Measurements from ENCODE around the gene SLC36A4. TPM values are rescaled to one million over a fixed set of nuclear protein-coding genes. Genes with fewer than 3 reads are reported as not detected.

The SLC36A4 gene
- total and polyA plus RNA-seq, 2 donors (not counting 1 experiment from before 2014, with no cell fraction given), result 7.3 to 22.7 TPM

DNA sequence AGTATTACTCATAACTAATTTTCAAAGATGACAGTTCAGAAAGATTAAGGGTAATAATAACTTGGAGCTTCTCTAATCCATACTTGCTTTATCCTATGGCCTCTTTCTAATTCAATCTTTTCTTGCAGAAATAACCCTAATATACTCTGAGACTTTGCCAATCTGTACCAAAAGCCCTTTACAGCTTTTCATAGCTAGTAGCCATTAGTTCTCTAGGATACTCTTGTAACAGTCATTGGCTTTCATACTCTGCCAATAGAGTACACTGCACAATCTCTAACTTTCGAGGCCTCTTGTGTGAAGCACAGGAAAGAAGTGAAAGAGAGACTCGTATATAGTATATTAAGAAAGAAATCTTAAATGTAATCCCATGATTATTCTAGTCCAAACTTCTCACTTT is 38.1 kb downstream of the SLC36A4 start:
- Histone ChIP-seq H3K27me3 (ENCODE audit: control insufficient read depth, insufficient read depth, low read length) (no peaks in the 10 kb centered on the region), H3K27ac (ENCODE audit: insufficient read depth, low read length) (no peak overlapping the region), H3K4me1 (ENCODE audit: control insufficient read depth, extremely low read depth, insufficient read depth, low read length) (no peaks in the 10 kb centered on the region), H3K4me3 (replicated peaks in 1 of 4; ENCODE audit: control extremely low read depth in 1 of 4, insufficient read depth in 1 of 4, low read depth in 3 of 4, low read length in 4 of 4) (no peak overlapping the region), H3K9ac (ENCODE audit: insufficient read depth, low read length) (no peak overlapping the region), H2AFZ (ENCODE audit: low read length) (no peak overlapping the region), H3K79me2 (ENCODE audit: control insufficient read depth, insufficient read depth, low read length) (no peaks in the 10 kb centered on the region), H3K9me3 (ENCODE audit: control insufficient read depth, insufficient read depth, low read depth, low read length) (no peaks in the 10 kb centered on the region), H4K20me1 (ENCODE audit: control insufficient read depth, extremely low read depth, insufficient read depth, low read length) (no peaks in the 10 kb centered on the region), H3K36me3 (ENCODE audit: control insufficient read depth, insufficient read depth, low read length) (peaks cover 1% of the 10 kb centered on the region), H3K4me2 (ENCODE audit: extremely low read depth, insufficient read depth, low read length) (no peak overlapping the region)
- TF ChIP-seq, protein P1, sequence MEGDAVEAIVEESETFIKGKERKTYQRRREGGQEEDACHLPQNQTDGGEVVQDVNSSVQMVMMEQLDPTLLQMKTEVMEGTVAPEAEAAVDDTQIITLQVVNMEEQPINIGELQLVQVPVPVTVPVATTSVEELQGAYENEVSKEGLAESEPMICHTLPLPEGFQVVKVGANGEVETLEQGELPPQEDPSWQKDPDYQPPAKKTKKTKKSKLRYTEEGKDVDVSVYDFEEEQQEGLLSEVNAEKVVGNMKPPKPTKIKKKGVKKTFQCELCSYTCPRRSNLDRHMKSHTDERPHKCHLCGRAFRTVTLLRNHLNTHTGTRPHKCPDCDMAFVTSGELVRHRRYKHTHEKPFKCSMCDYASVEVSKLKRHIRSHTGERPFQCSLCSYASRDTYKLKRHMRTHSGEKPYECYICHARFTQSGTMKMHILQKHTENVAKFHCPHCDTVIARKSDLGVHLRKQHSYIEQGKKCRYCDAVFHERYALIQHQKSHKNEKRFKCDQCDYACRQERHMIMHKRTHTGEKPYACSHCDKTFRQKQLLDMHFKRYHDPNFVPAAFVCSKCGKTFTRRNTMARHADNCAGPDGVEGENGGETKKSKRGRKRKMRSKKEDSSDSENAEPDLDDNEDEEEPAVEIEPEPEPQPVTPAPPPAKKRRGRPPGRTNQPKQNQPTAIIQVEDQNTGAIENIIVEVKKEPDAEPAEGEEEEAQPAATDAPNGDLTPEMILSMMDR (conservative IDR thresholded peaks at IDR 0.05 in 1 of 2, IDR thresholded peaks at IDR 0.05 in 1 of 2; ENCODE audit: low read depth in 1 of 2, low read length in 2 of 2), result no peak
- TF ChIP-seq EZH2 (IDR thresholded peaks at IDR 0.05; ENCODE audit: low read length, missing control alignments), result no peak
- no peak for DNase-seq (ENCODE audit: low read depth in 2 of 2)

DNA sequence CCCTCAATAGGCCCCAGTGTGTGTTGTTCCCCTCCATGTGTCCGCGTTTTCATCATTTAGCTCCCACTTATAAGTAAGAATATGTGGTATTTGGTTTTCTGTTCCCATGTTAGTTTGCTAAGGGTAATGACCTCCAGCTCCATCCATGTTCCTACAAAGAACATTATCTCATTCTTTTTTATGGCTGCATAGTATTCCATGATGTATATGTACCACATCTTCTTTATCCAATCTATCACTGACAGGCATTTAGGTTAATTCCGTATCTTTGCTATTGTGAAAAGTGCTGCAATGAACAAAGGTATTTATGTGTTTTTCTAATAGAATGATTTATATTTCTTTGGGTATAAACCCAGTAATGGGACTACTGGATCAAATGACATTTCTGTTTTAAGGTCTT is 42.1 kb downstream of the SLC36A4 start:
- Histone ChIP-seq H4K20me1 (ENCODE audit: control insufficient read depth, extremely low read depth, insufficient read depth, low read length) (no peaks in the 10 kb centered on the region), H3K4me2 (ENCODE audit: extremely low read depth, insufficient read depth, low read length) (no peak overlapping the region), H3K27ac (ENCODE audit: insufficient read depth, low read length) (no peak overlapping the region), H3K4me1 (ENCODE audit: control insufficient read depth, extremely low read depth, insufficient read depth, low read length) (no peaks in the 10 kb centered on the region), H2AFZ (ENCODE audit: low read length) (no peak overlapping the region), H3K79me2 (ENCODE audit: control insufficient read depth, insufficient read depth, low read length) (no peaks in the 10 kb centered on the region), H3K9ac (ENCODE audit: insufficient read depth, low read length) (no peak overlapping the region), H3K4me3 (replicated peaks in 1 of 4; ENCODE audit: control extremely low read depth in 1 of 4, insufficient read depth in 1 of 4, low read depth in 3 of 4, low read length in 4 of 4) (no peak overlapping the region), H3K36me3 (ENCODE audit: control insufficient read depth, insufficient read depth, low read length) (no peaks in the 10 kb centered on the region), H3K9me3 (ENCODE audit: control insufficient read depth, insufficient read depth, low read depth, low read length) (no peaks in the 10 kb centered on the region), H3K27me3 (ENCODE audit: control insufficient read depth, insufficient read depth, low read length) (no peaks in the 10 kb centered on the region)
- no peak for DNase-seq (ENCODE audit: low read depth in 2 of 2)
- TF ChIP-seq, protein P1 (conservative IDR thresholded peaks at IDR 0.05 in 1 of 2, IDR thresholded peaks at IDR 0.05 in 1 of 2; ENCODE audit: low read depth in 1 of 2, low read length in 2 of 2), result no peak

DNA sequence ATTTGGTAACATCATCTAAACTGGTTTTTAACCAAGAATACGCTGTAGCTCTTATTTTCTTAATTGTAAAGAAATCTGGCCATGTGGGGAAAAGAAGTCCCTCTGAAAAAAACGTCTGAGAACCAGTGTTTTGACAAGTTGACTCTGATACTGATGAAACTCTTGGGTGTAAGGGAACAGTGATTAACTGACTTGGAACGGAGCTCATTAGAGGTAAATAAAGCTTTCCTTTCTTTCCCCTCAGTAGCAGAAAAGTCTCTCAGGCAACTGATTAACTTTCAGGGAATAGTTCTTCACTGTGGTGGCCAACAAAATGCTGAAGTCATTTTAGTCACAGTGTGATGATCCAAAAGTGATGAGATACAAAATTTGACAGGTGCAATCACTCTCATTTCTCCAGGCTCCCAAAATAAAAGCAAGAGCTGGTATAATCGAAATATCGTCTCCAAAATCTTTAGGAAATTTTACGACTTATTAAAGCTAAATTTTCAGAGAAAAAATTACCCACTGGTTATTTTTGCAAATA is 52.3 kb downstream of the SLC36A4 start:
- Histone ChIP-seq H3K27me3 (ENCODE audit: control insufficient read depth, insufficient read depth, low read length) (no peaks in the 10 kb centered on the region), H3K4me3 (replicated peaks in 1 of 4; ENCODE audit: control extremely low read depth in 1 of 4, insufficient read depth in 1 of 4, low read depth in 3 of 4, low read length in 4 of 4) (no peak overlapping the region)

More for the DNA sequence above, 52.3 kb downstream of the SLC36A4 start:
- DNase-seq (ENCODE audit: low read depth in 2 of 2), result no peak
- Histone ChIP-seq H2AFZ (ENCODE audit: low read length) (no peak overlapping the region), H3K4me1 (ENCODE audit: control insufficient read depth, extremely low read depth, insufficient read depth, low read length) (peaks cover 4% of the 10 kb centered on the region), H3K79me2 (ENCODE audit: control insufficient read depth, insufficient read depth, low read length) (no peaks in the 10 kb centered on the region), H3K36me3 (ENCODE audit: control insufficient read depth, insufficient read depth, low read length) (no peaks in the 10 kb centered on the region), H4K20me1 (ENCODE audit: control insufficient read depth, extremely low read depth, insufficient read depth, low read length) (no peaks in the 10 kb centered on the region), H3K9ac (ENCODE audit: insufficient read depth, low read length) (no peak overlapping the region), H3K4me2 (ENCODE audit: extremely low read depth, insufficient read depth, low read length) (no peak overlapping the region), H3K9me3 (ENCODE audit: control insufficient read depth, insufficient read depth, low read depth, low read length) (no peaks in the 10 kb centered on the region), H3K27ac (ENCODE audit: insufficient read depth, low read length) (no peak overlapping the region)
- no peak for TF ChIP-seq EZH2 (IDR thresholded peaks at IDR 0.05; ENCODE audit: low read length, missing control alignments)
- TF ChIP-seq, protein P1 (conservative IDR thresholded peaks at IDR 0.05 in 1 of 2, IDR thresholded peaks at IDR 0.05 in 1 of 2; ENCODE audit: low read depth in 1 of 2, low read length in 2 of 2), result no peak

Data from fibroblast of lung (primary cell).